Hematopoietic multipotent progenitor cell treated with erythropoietin and hydrocortisone succinate and interleukin-3 and kit ligand, for 4 days (in vitro differentiated cells): ENCODE data around the gene PADI3.

Source experiments
- DNase-seq: peaks from one replicate; pipeline ENCODE4 v3.0.0-alpha.2; 2015

PADI3 gene

GRCh38 chr1:17243274-17243673 lies 5.6 kb upstream of the PADI3 start:
- DNase-seq, result no peak

GRCh38 chr1:17244821-17245740 lies 3.8 kb upstream of the PADI3 start:
- DNase-seq, result no peak

GRCh38 chr1:17245816-17246325 lies 3.0 kb upstream of the PADI3 start:
- no peak for DNase-seq

- DNase-seq, result no peak
Measured at GRCh38 chr1:17246971-17247370, 1.9 kb upstream of the PADI3 start.

GRCh38 chr1:17250601-17251000 lies 1.7 kb downstream of the PADI3 start:
- DNase-seq, result peak; percentile 75

- no peak for DNase-seq
Measured at GRCh38 chr1:17251246-17251645, 2.3 kb downstream of the PADI3 start.

- no peak for DNase-seq
Measured at GRCh38 chr1:17251701-17252376, 2.9 kb downstream of the PADI3 start.

GRCh38 chr1:17255336-17255735 lies 6.4 kb downstream of the PADI3 start:
- no peak for DNase-seq

- DNase-seq, result no peak
Measured at GRCh38 chr1:17258116-17258757, 9.3 kb downstream of the PADI3 start.

- DNase-seq, result no peak
Measured at GRCh38 chr1:17258758-17259130, 9.8 kb downstream of the PADI3 start.

GRCh38 chr1:17259233-17259873 lies 10.5 kb downstream of the PADI3 start:
- no peak for DNase-seq

GRCh38 chr1:17260264-17260663 lies 11.4 kb downstream of the PADI3 start:
- DNase-seq, result no peak

- no peak for DNase-seq
Measured at GRCh38 chr1:17260738-17261137, 11.8 kb downstream of the PADI3 start.

- no peak for DNase-seq
Measured at GRCh38 chr1:17263936-17264335, 15.0 kb downstream of the PADI3 start.

- DNase-seq, result no peak
Measured at GRCh38 chr1:17264470-17264869, 15.6 kb downstream of the PADI3 start.

GRCh38 chr1:17265162-17265561 lies 16.3 kb downstream of the PADI3 start:
- no peak for DNase-seq

GRCh38 chr1:17265950-17266349 lies 17.1 kb downstream of the PADI3 start:
- no peak for DNase-seq

- DNase-seq, result no peak
Measured at GRCh38 chr1:17270891-17271765, 22.2 kb downstream of the PADI3 start.

GRCh38 chr1:17272066-17272465 lies 23.2 kb downstream of the PADI3 start:
- DNase-seq, result no peak

GRCh38 chr1:17272646-17273045 lies 23.7 kb downstream of the PADI3 start:
- no peak for DNase-seq

- no peak for DNase-seq
Measured at GRCh38 chr1:17273096-17273495, 24.2 kb downstream of the PADI3 start.
